ES-I3 (cell line): ENCODE measurements around the gene FRY.

Experiments used
- H3K36me3 ChIP-seq: 2 replicates; pipeline ENCODE4 v1.6.1; 2013; ENCODE audit warnings: mild to moderate bottlenecking, low read length, control low read depth, moderate library complexity; ENCODE audit not compliant: insufficient read depth
- H3K4me1 ChIP-seq: 2 replicates; pipeline ENCODE4 v1.6.1; 2013; ENCODE audit warnings: mild to moderate bottlenecking, control low read depth, low read length; ENCODE audit not compliant: insufficient read depth
- H3K9ac ChIP-seq: 2 replicates; pipeline ENCODE4 v1.6.1; 2013; ENCODE audit warnings: low read depth, mild to moderate bottlenecking, low read length, moderate library complexity
- H3K9me3 ChIP-seq: 2 replicates; pipeline ENCODE4 v1.6.1; 2013; ENCODE audit warnings: mild to moderate bottlenecking, low read length, moderate library complexity; ENCODE audit not compliant: control insufficient read depth, insufficient read depth

The FRY gene

GRCh38 chr13:32300920-32301319 is 269.3 kb downstream of the FRY start:
- H3K9ac ChIP-seq: no peak overlapping the region
- H3K4me1 ChIP-seq: no peaks in the 10 kb centered on the region
- no peaks in the 10 kb centered on the region for H3K9me3 ChIP-seq
- H3K36me3 ChIP-seq: no peaks in the 10 kb centered on the region

GRCh38 chr13:32302461-32302860 is 270.9 kb downstream of the FRY start:
- Histone ChIP-seq H3K9ac (no peak overlapping the region), H3K9me3 (no peaks in the 10 kb centered on the region), H3K36me3 (no peaks in the 10 kb centered on the region), H3K4me1 (no peaks in the 10 kb centered on the region)

GRCh38 chr13:32305646-32306045 is 274.1 kb downstream of the FRY start:
- Histone ChIP-seq H3K9me3 (no peaks in the 10 kb centered on the region), H3K9ac (no peak overlapping the region), H3K4me1 (no peaks in the 10 kb centered on the region), H3K36me3 (no peaks in the 10 kb centered on the region)

GRCh38 chr13:32309312-32310133 is 277.9 kb downstream of the FRY start:
- Histone ChIP-seq H3K9me3 (no peaks in the 10 kb centered on the region), H3K4me1 (no peaks in the 10 kb centered on the region), H3K9ac (no peak overlapping the region), H3K36me3 (no peaks in the 10 kb centered on the region)

- H3K9me3 ChIP-seq: no peaks in the 10 kb centered on the region
- H3K36me3 ChIP-seq: no peaks in the 10 kb centered on the region
- H3K9ac ChIP-seq: no peak overlapping the region
- H3K4me1 ChIP-seq: no peaks in the 10 kb centered on the region
Observed at GRCh38 chr13:32310134-32310706, 278.6 kb downstream of the FRY start.

GRCh38 chr13:32311188-32311897 is 279.8 kb downstream of the FRY start:
- Histone ChIP-seq H3K9ac (no peak overlapping the region), H3K9me3 (no peaks in the 10 kb centered on the region), H3K4me1 (no peaks in the 10 kb centered on the region), H3K36me3 (no peaks in the 10 kb centered on the region)

- Histone ChIP-seq H3K36me3 (no peaks in the 10 kb centered on the region), H3K4me1 (no peaks in the 10 kb centered on the region)
Observed at GRCh38 chr13:32314271-32315237, 283.0 kb downstream of the FRY start.

GRCh38 chr13:32315238-32316027 is 283.9 kb downstream of the FRY start, which contains the start of the genes BRCA2 and ZAR1L:
TSS of gene BRCA2 (plus strand) at chr13:32315508. CDS start at chr13:32316461, 953 bp downstream.
TSS of gene ZAR1L (minus strand) at chr13:32315363. CDS start at chr13:32311925, 3,438 bp downstream.
- H3K9ac ChIP-seq: peak within 1 kb of the TSS; percentile 95
- H3K36me3 ChIP-seq: no peaks in the 10 kb centered on the region
- H3K4me1 ChIP-seq: no peaks in the 10 kb centered on the region
- no peaks in the 10 kb centered on the region for H3K9me3 ChIP-seq

More at GRCh38 chr13:32314271-32315237, 283.0 kb downstream of the FRY start:
- no peaks in the 10 kb centered on the region for H3K9me3 ChIP-seq
- H3K9ac ChIP-seq: peak overlapping the region; percentile 95

GRCh38 chr13:32316028-32316339 is 284.4 kb downstream of the FRY start:
- H3K36me3 ChIP-seq: no peaks in the 10 kb centered on the region
- no peaks in the 10 kb centered on the region for H3K9me3 ChIP-seq
- H3K4me1 ChIP-seq: no peaks in the 10 kb centered on the region
- peak overlapping the region; percentile 95 for H3K9ac ChIP-seq

GRCh38 chr13:32316501-32316900 is 284.9 kb downstream of the FRY start:
- Histone ChIP-seq H3K36me3 (no peaks in the 10 kb centered on the region), H3K4me1 (no peaks in the 10 kb centered on the region), H3K9ac (peak overlapping the region; percentile 95; the same call in 1 of the 2 replicates), H3K9me3 (no peaks in the 10 kb centered on the region)

- H3K4me1 ChIP-seq: no peaks in the 10 kb centered on the region
- no peaks in the 10 kb centered on the region for H3K36me3 ChIP-seq
- H3K9ac ChIP-seq: no peak overlapping the region
- H3K9me3 ChIP-seq: no peaks in the 10 kb centered on the region
Observed at GRCh38 chr13:32317716-32318465, 286.3 kb downstream of the FRY start.

- Histone ChIP-seq H3K36me3 (peaks cover 3% of the 10 kb centered on the region; the same call in 1 of the 2 replicates), H3K9me3 (no peaks in the 10 kb centered on the region), H3K4me1 (no peaks in the 10 kb centered on the region)
Observed at GRCh38 chr13:32320528-32320927, 289.0 kb downstream of the FRY start.

GRCh38 chr13:32323912-32324311 is 292.3 kb downstream of the FRY start:
- peaks cover 3% of the 10 kb centered on the region; the same call in 1 of the 2 replicates for H3K36me3 ChIP-seq

More at GRCh38 chr13:32320528-32320927, 289.0 kb downstream of the FRY start:
- H3K9ac ChIP-seq: no peak overlapping the region

More at GRCh38 chr13:32323912-32324311, 292.3 kb downstream of the FRY start:
- Histone ChIP-seq H3K9ac (no peak overlapping the region), H3K4me1 (no peaks in the 10 kb centered on the region), H3K9me3 (no peaks in the 10 kb centered on the region)
